Tibial nerve (tissue), 4 donors: ENCODE measurements around the gene MBNL2. TPM values are rescaled to one million over a fixed set of nuclear protein-coding genes. Genes with fewer than 3 reads are reported as not detected.
A peak's percentile ranks its signal among the peaks of the same experiment; 100 is the strongest.

ENCODE experiments used
- DNase-seq, 2 donors: peaks; one replicate each; pipeline ENCODE4 v3.0.0-alpha.2; 2019; ENCODE audit warnings: low spot score in 2 of 2
- H3K27ac ChIP-seq, 4 donors: fragments of 200-600 bp; sonication (generic) in 3 of 4; one replicate each; pipeline ENCODE4 v1.5.1; 2017 to 2019; ENCODE audit warnings: mild to moderate bottlenecking in 1 of 4
- H3K27me3 ChIP-seq, 2 donors: fragments of 200-600 bp; sonication (generic) in 1 of 2; one replicate each; pipeline versions ENCODE4 v1.5.1 to v1.6.0; 2017 to 2019
- H3K36me3 ChIP-seq, 3 donors: fragments of 200-600 bp; sonication (generic); one replicate each; pipeline ENCODE4 v1.5.1; 2018 to 2019
- H3K4me1 ChIP-seq, 4 donors: fragments of 200-600 bp; sonication (generic) in 3 of 4; one replicate each; pipeline ENCODE4 v1.5.1; 2017 to 2019
- H3K4me3 ChIP-seq, 4 donors: fragments of 200-600 bp; sonication (generic) in 3 of 4; one replicate each; pipeline ENCODE4 v1.5.1; 2017 to 2019; ENCODE audit warnings: mild to moderate bottlenecking in 1 of 4, moderate library complexity in 1 of 4
- H3K9me3 ChIP-seq, 4 donors: fragments of 200-600 bp; sonication (generic) in 3 of 4; one replicate each; pipeline ENCODE4 v1.5.1; 2017 to 2019
- CTCF ChIP-seq, 5 experiments: fragments of 200-600 bp in 3 of 5; fragments of 450-650 bp in 2 of 5; sonication (generic) in 3 of 5; IDR thresholded peaks; one replicate each; pipeline ENCODE4 v1.5.1; 2016 to 2019; ENCODE audit warnings: antibody characterized with exemption in 5 of 5, mild to moderate bottlenecking in 3 of 5, moderate library complexity in 2 of 5
- EP300 ChIP-seq, 2 donors: sonication (generic); formaldehyde crosslinking; IDR thresholded peaks; one replicate each; pipeline ENCODE4 v1.6.1; 2017; ENCODE audit warnings: antibody characterized with exemption in 2 of 2, mild to moderate bottlenecking in 1 of 2
- POLR2A ChIP-seq, 2 donors: fragments of 450-650 bp; IDR thresholded peaks; one replicate each; pipeline ENCODE4 v1.6.1; 2017; ENCODE audit warnings: antibody characterized with exemption in 2 of 2, mild to moderate bottlenecking in 2 of 2, moderate library complexity in 2 of 2
- WGBS, 2 donors: methylation state at CpG; one replicate each; pipeline ENCODE4 v1.1.5; 2018; 5-methylcytosine and 5-hydroxymethylcytosine counted together
- total RNA-seq, 4 donors: library from RNA; depleted of rRNA; stranded (reverse); fragments of >200 nt; gene quantifications; one replicate each; pipeline ENCODE4 v1.1.0, GENCODE V29; 2016

Gene MBNL2
- total RNA-seq, 4 donors from 2014 or later: 87.9 to 126 (median 95.5) TPM

DNA sequence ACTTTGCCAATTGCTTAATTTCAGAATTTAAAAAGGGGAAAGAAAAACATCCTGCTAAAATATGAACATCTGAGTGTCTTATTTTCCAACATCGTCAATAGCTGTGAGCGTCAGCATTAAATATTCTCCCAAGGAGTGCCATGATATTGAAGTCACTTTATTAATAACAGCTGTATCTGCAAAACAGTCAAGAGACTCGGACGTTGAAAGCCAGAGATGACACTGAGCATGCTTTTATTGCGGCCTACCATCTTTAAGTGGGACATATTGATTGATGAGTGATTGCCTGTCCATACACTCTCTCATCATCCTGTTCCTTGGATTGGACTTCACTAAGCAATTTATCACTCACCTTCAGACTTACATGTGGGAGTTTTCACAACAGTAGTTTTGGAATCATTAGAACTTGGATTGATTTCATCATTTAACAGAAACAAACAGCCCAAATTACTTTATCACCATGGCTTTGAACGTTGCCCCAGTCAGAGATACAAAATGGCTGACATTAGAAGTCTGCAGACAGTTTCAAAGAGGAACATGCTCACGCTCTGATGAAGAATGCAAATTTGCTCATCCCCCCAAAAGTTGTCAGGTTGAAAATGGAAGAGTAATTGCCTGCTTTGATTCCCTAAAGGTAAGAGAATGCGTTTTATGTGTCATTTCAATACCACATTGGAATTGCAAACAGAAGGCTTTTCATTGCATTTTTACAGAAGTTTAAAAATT is 53.8 kb downstream of the MBNL2 start:
- TF ChIP-seq CTCF (IDR thresholded peaks at IDR 0.05): no peak
- no peak for TF ChIP-seq EP300 (IDR thresholded peaks at IDR 0.05)
- TF ChIP-seq POLR2A (IDR thresholded peaks at IDR 0.05): no peak
- peak overlapping the region in 2 of 4 donors; percentile 3 to 72 for H3K27ac ChIP-seq
- WGBS, 2 donors: 67 to 68% methylated on average over 8 of the region's 8 CpGs

GRCh38 chr13:97276862-97277269 is 54.7 kb downstream of the MBNL2 start:
- H3K9me3 ChIP-seq: no peaks in the 10 kb centered on the region
- no peaks in the 10 kb centered on the region for H3K27me3 ChIP-seq
- peaks cover 0 to 92% (median 62%) of the 10 kb centered on the region in 4 donors for H3K4me1 ChIP-seq
- no peak overlapping the region for H3K4me3 ChIP-seq
- H3K27ac ChIP-seq: peak overlapping the region in 2 of 4 donors; percentile 41 to 65
- WGBS, 2 donors: 82 to 85% methylated on average over 2 of the region's 2 CpGs
- TF ChIP-seq EP300 (IDR thresholded peaks at IDR 0.05) (no peak), POLR2A (IDR thresholded peaks at IDR 0.05) (no peak), CTCF (IDR thresholded peaks at IDR 0.05) (no peak)
- DNase-seq: no peak
- H3K36me3 ChIP-seq: peaks cover 0 to 12% (median 0%) of the 10 kb centered on the region in 3 donors

More for the DNA sequence above, 53.8 kb downstream of the MBNL2 start:
- H3K27me3 ChIP-seq: no peaks in the 10 kb centered on the region
- H3K4me1 ChIP-seq: peaks cover 0 to 91% (median 54%) of the 10 kb centered on the region in 4 donors
- no peaks in the 10 kb centered on the region for H3K9me3 ChIP-seq
- no peak overlapping the region for H3K4me3 ChIP-seq
- no peak for DNase-seq
- peaks cover 0 to 12% (median 0%) of the 10 kb centered on the region in 3 donors for H3K36me3 ChIP-seq

- no peak overlapping the region for H3K4me3 ChIP-seq
- WGBS, 2 donors: 50 to 53% methylated on average over 9 of the region's 9 CpGs
- H3K9me3 ChIP-seq: no peaks in the 10 kb centered on the region
- no peak for TF ChIP-seq POLR2A (IDR thresholded peaks at IDR 0.05)
- TF ChIP-seq CTCF (IDR thresholded peaks at IDR 0.05): no peak
- TF ChIP-seq EP300 (IDR thresholded peaks at IDR 0.05): peak in 1 of 2 donors; percentile 39
- H3K27ac ChIP-seq: peak overlapping the region; percentile 9 to 78 (median 49)
- H3K36me3 ChIP-seq: peaks cover 0 to 12% (median 0%) of the 10 kb centered on the region in 3 donors
- DNase-seq: no peak
- no peaks in the 10 kb centered on the region for H3K27me3 ChIP-seq
- peaks cover 0 to 99% (median 61%) of the 10 kb centered on the region in 4 donors for H3K4me1 ChIP-seq
These were observed 56.6 kb downstream of the MBNL2 start for GRCh38 chr13:97278435-97279411.

DNA sequence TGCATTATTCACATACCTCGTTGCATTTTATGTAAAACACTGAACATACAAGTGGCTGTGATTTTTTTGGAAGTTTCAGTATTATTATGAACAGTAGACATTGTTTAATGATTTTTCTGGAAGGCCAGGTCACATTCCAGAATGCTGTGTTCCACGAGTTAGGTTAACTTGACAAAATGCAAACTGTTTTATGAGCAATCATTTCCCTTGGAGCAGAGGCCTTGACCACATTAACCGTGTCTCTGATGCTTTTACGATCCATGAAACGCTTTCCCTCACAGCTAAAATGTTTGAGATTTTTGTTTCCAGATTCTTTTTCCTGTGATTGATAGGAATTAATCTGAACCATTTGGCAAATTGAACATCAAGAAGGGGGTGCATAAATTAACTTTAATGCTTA is 57.8 kb downstream of the MBNL2 start:
- TF ChIP-seq POLR2A (IDR thresholded peaks at IDR 0.05) (no peak), CTCF (IDR thresholded peaks at IDR 0.05) (no peak), EP300 (IDR thresholded peaks at IDR 0.05) (no peak)
- peaks cover 0 to 12% (median 0%) of the 10 kb centered on the region in 3 donors for H3K36me3 ChIP-seq
- H3K4me1 ChIP-seq: peaks cover 0 to 99% (median 58%) of the 10 kb centered on the region in 4 donors
- H3K9me3 ChIP-seq: no peaks in the 10 kb centered on the region
- H3K27ac ChIP-seq: peak overlapping the region in 2 of 4 donors; percentile 70 to 78
- WGBS, 2 donors: 15 to 21% methylated on average over 5 of the region's 5 CpGs
- no peak overlapping the region for H3K4me3 ChIP-seq
- H3K27me3 ChIP-seq: no peaks in the 10 kb centered on the region
- no peak for DNase-seq
